Measurements from ENCODE around the gene SMPD1. TPM values are rescaled to one million over a fixed set of nuclear protein-coding genes. Genes with fewer than 3 reads are reported as not detected.

Gene SMPD1
- total RNA-seq, 1 donor from 2014 or later: 25.2 TPM

GRCh38 chr11:6402061-6402470, 11.8 kb downstream of the SMPD1 start:
- no peak for TF ChIP-seq CTCF (IDR thresholded peaks at IDR 0.05; ENCODE audit: insufficient read depth, low read depth, low read length)
- no peak for TF ChIP-seq EZH2 (IDR thresholded peaks at IDR 0.05; ENCODE audit: insufficient read depth, low read length)
- FAIRE-seq (no peak), DNase-seq (ENCODE audit: low read depth) (no peak)
- no peak overlapping the region for H3K4me3 Mint-ChIP-seq (ENCODE audit: unreplicated experiment)
- no peak overlapping the region for H3K27ac Mint-ChIP-seq (ENCODE audit: unreplicated experiment)
- H3K36me3 Mint-ChIP-seq (ENCODE audit: low read depth, unreplicated experiment): peaks cover 26% of the 10 kb centered on the region
- Histone ChIP-seq H3K9ac (ENCODE audit: low read length) (no peak overlapping the region), H3K27me3 (ENCODE audit: insufficient read depth, low read length) (no peaks in the 10 kb centered on the region), H3K4me2 (ENCODE audit: low read length) (no peak overlapping the region), H3K27ac (ENCODE audit: low read depth, low read length) (no peak overlapping the region), H3K36me3 (ENCODE audit: insufficient read depth, low read length) (no peaks in the 10 kb centered on the region), H3K79me2 (ENCODE audit: insufficient read depth, low read length) (no peaks in the 10 kb centered on the region), H3K4me1 (ENCODE audit: insufficient read depth, low read length) (peaks cover 18% of the 10 kb centered on the region), H2AFZ (ENCODE audit: low read depth, low read length) (no peak overlapping the region), H3K4me3 (ENCODE audit: insufficient read depth, low read depth, low read length) (no peak overlapping the region), H4K20me1 (ENCODE audit: insufficient read depth, low read length) (peaks cover 29% of the 10 kb centered on the region), H3K9me3 (ENCODE audit: insufficient read depth, low read depth, low read length) (no peaks in the 10 kb centered on the region)
- H3K27me3 Mint-ChIP-seq (ENCODE audit: low read depth, unreplicated experiment): peaks cover 3% of the 10 kb centered on the region
- peaks cover 23% of the 10 kb centered on the region for H3K4me1 Mint-ChIP-seq (ENCODE audit: low read depth, unreplicated experiment)
- no peaks in the 10 kb centered on the region for H3K9me3 Mint-ChIP-seq (ENCODE audit: unreplicated experiment)

- no peak for TF ChIP-seq CTCF (IDR thresholded peaks at IDR 0.05; ENCODE audit: insufficient read depth, low read depth, low read length)
- TF ChIP-seq EZH2 (IDR thresholded peaks at IDR 0.05; ENCODE audit: insufficient read depth, low read length): no peak
- no peak for DNase-seq (ENCODE audit: low read depth)
- peaks cover 3% of the 10 kb centered on the region for H3K27me3 Mint-ChIP-seq (ENCODE audit: low read depth, unreplicated experiment)
- H3K36me3 Mint-ChIP-seq (ENCODE audit: low read depth, unreplicated experiment): peaks cover 24% of the 10 kb centered on the region
- Histone ChIP-seq H3K4me1 (ENCODE audit: insufficient read depth, low read length) (peaks cover 15% of the 10 kb centered on the region), H3K27ac (ENCODE audit: low read depth, low read length) (no peak overlapping the region), H3K4me2 (ENCODE audit: low read length) (peak overlapping the region; percentile 3), H4K20me1 (ENCODE audit: insufficient read depth, low read length) (peaks cover 29% of the 10 kb centered on the region), H3K9ac (ENCODE audit: low read length) (no peak overlapping the region), H3K79me2 (ENCODE audit: insufficient read depth, low read length) (no peaks in the 10 kb centered on the region), H3K4me3 (ENCODE audit: insufficient read depth, low read depth, low read length) (no peak overlapping the region), H3K9me3 (ENCODE audit: insufficient read depth, low read depth, low read length) (no peaks in the 10 kb centered on the region), H2AFZ (ENCODE audit: low read depth, low read length) (no peak overlapping the region), H3K27me3 (ENCODE audit: insufficient read depth, low read length) (no peaks in the 10 kb centered on the region), H3K36me3 (ENCODE audit: insufficient read depth, low read length) (no peaks in the 10 kb centered on the region)
- no peak for FAIRE-seq
- no peak overlapping the region for H3K27ac Mint-ChIP-seq (ENCODE audit: unreplicated experiment)
- peaks cover 22% of the 10 kb centered on the region for H3K4me1 Mint-ChIP-seq (ENCODE audit: low read depth, unreplicated experiment)
- H3K9me3 Mint-ChIP-seq (ENCODE audit: unreplicated experiment): no peaks in the 10 kb centered on the region
- H3K4me3 Mint-ChIP-seq (ENCODE audit: unreplicated experiment): no peak overlapping the region
These were observed 12.3 kb downstream of the SMPD1 start for GRCh38 chr11:6402561-6402981.

GRCh38 chr11:6403539-6403938, 13.3 kb downstream of the SMPD1 start:
- Histone ChIP-seq H3K9ac (ENCODE audit: low read length) (no peak overlapping the region), H3K79me2 (ENCODE audit: insufficient read depth, low read length) (no peaks in the 10 kb centered on the region), H3K27me3 (ENCODE audit: insufficient read depth, low read length) (no peaks in the 10 kb centered on the region), H3K4me2 (ENCODE audit: low read length) (no peak overlapping the region), H3K4me1 (ENCODE audit: insufficient read depth, low read length) (peaks cover 15% of the 10 kb centered on the region), H3K36me3 (ENCODE audit: insufficient read depth, low read length) (no peaks in the 10 kb centered on the region), H4K20me1 (ENCODE audit: insufficient read depth, low read length) (peaks cover 32% of the 10 kb centered on the region), H3K27ac (ENCODE audit: low read depth, low read length) (no peak overlapping the region), H2AFZ (ENCODE audit: low read depth, low read length) (no peak overlapping the region), H3K4me3 (ENCODE audit: insufficient read depth, low read depth, low read length) (no peak overlapping the region), H3K9me3 (ENCODE audit: insufficient read depth, low read depth, low read length) (no peaks in the 10 kb centered on the region)
- Mint-ChIP-seq H3K27me3 (ENCODE audit: low read depth, unreplicated experiment) (peaks cover 3% of the 10 kb centered on the region), H3K27ac (ENCODE audit: unreplicated experiment) (no peak overlapping the region), H3K36me3 (ENCODE audit: low read depth, unreplicated experiment) (peaks cover 21% of the 10 kb centered on the region), H3K9me3 (ENCODE audit: unreplicated experiment) (no peaks in the 10 kb centered on the region), H3K4me3 (ENCODE audit: unreplicated experiment) (no peak overlapping the region), H3K4me1 (ENCODE audit: low read depth, unreplicated experiment) (peaks cover 15% of the 10 kb centered on the region)
- FAIRE-seq (no peak), DNase-seq (ENCODE audit: low read depth) (no peak)
- TF ChIP-seq EZH2 (IDR thresholded peaks at IDR 0.05; ENCODE audit: insufficient read depth, low read length): no peak
- no peak for TF ChIP-seq CTCF (IDR thresholded peaks at IDR 0.05; ENCODE audit: insufficient read depth, low read depth, low read length)
